ENCODE data around the gene P2RX3.

Gene P2RX3

GRCh38 chr11:57394203-57394965 lies 56.2 kb downstream of the P2RX3 start:
- Histone ChIP-seq H3K27me3 (ENCODE audit: insufficient read depth, low read length) (no peaks in the 10 kb centered on the region), H3K4me1 (ENCODE audit: insufficient read depth, low read length, severe bottlenecking) (no peaks in the 10 kb centered on the region)

GRCh38 chr11:57395905-57396623 lies 57.9 kb downstream of the P2RX3 start:
- no peak overlapping the region for H3K27ac ChIP-seq (ENCODE audit: low read depth, low read length, poor library complexity, severe bottlenecking)
- no peak overlapping the region for H3K9ac ChIP-seq (ENCODE audit: low read length)
- H3K27me3 ChIP-seq (ENCODE audit: insufficient read depth, low read length): no peaks in the 10 kb centered on the region
- no peaks in the 10 kb centered on the region for H3K4me1 ChIP-seq (ENCODE audit: insufficient read depth, low read length, severe bottlenecking)
- H3K9me2 ChIP-seq (ENCODE audit: low read depth, low read length): no peaks in the 10 kb centered on the region
- no peaks in the 10 kb centered on the region for H4K20me1 ChIP-seq (ENCODE audit: insufficient read depth, low read length)
- H3K36me3 ChIP-seq (ENCODE audit: insufficient read depth, low read length): no peaks in the 10 kb centered on the region
- no peaks in the 10 kb centered on the region for H3K9me3 ChIP-seq (ENCODE audit: low read length)
- H3F3A ChIP-seq (ENCODE audit: insufficient read depth, low read length): no peaks in the 10 kb centered on the region
- H3K79me2 ChIP-seq (ENCODE audit: insufficient read depth, low read length): no peaks in the 10 kb centered on the region
- no peak overlapping the region for H3K4me3 ChIP-seq (ENCODE audit: low read depth, low read length, poor library complexity, severe bottlenecking)
- no peak overlapping the region for H3K4me2 ChIP-seq (ENCODE audit: low read length)
- TF ChIP-seq EZH2 (IDR thresholded peaks at IDR 0.05; ENCODE audit: borderline replicate concordance, low read length) (no peak), CTCF (IDR thresholded peaks at IDR 0.05; ENCODE audit: low read length) (no peak)
- no peak overlapping the region for H2AFZ ChIP-seq (ENCODE audit: low read length)

More at GRCh38 chr11:57394203-57394965, 56.2 kb downstream of the P2RX3 start:
- Histone ChIP-seq H3K9me2 (ENCODE audit: low read depth, low read length) (no peaks in the 10 kb centered on the region), H3K4me2 (ENCODE audit: low read length) (no peak overlapping the region), H3K36me3 (ENCODE audit: insufficient read depth, low read length) (no peaks in the 10 kb centered on the region), H2AFZ (ENCODE audit: low read length) (no peak overlapping the region), H3K79me2 (ENCODE audit: insufficient read depth, low read length) (no peaks in the 10 kb centered on the region), H3K9me3 (ENCODE audit: low read length) (no peaks in the 10 kb centered on the region), H3K4me3 (ENCODE audit: low read depth, low read length, poor library complexity, severe bottlenecking) (no peak overlapping the region), H4K20me1 (ENCODE audit: insufficient read depth, low read length) (no peaks in the 10 kb centered on the region), H3K27ac (ENCODE audit: low read depth, low read length, poor library complexity, severe bottlenecking) (no peak overlapping the region), H3F3A (ENCODE audit: insufficient read depth, low read length) (no peaks in the 10 kb centered on the region), H3K9ac (ENCODE audit: low read length) (no peak overlapping the region)
- TF ChIP-seq CTCF (IDR thresholded peaks at IDR 0.05; ENCODE audit: low read length) (no peak), EZH2 (IDR thresholded peaks at IDR 0.05; ENCODE audit: borderline replicate concordance, low read length) (no peak)

GRCh38 chr11:57396744-57397143 lies 58.6 kb downstream of the P2RX3 start:
- Histone ChIP-seq H3K27ac (ENCODE audit: low read depth, low read length, poor library complexity, severe bottlenecking) (no peak overlapping the region), H3K9me3 (ENCODE audit: low read length) (no peaks in the 10 kb centered on the region), H3K4me1 (ENCODE audit: insufficient read depth, low read length, severe bottlenecking) (no peaks in the 10 kb centered on the region), H3K36me3 (ENCODE audit: insufficient read depth, low read length) (no peaks in the 10 kb centered on the region), H3K4me2 (ENCODE audit: low read length) (no peak overlapping the region), H3K4me3 (ENCODE audit: low read depth, low read length, poor library complexity, severe bottlenecking) (no peak overlapping the region), H3K9me2 (ENCODE audit: low read depth, low read length) (no peaks in the 10 kb centered on the region), H3K9ac (ENCODE audit: low read length) (no peak overlapping the region), H3K79me2 (ENCODE audit: insufficient read depth, low read length) (no peaks in the 10 kb centered on the region), H4K20me1 (ENCODE audit: insufficient read depth, low read length) (no peaks in the 10 kb centered on the region), H3F3A (ENCODE audit: insufficient read depth, low read length) (no peaks in the 10 kb centered on the region), H2AFZ (ENCODE audit: low read length) (no peak overlapping the region), H3K27me3 (ENCODE audit: insufficient read depth, low read length) (no peaks in the 10 kb centered on the region)
- TF ChIP-seq CTCF (IDR thresholded peaks at IDR 0.05; ENCODE audit: low read length): no peak
- TF ChIP-seq EZH2 (IDR thresholded peaks at IDR 0.05; ENCODE audit: borderline replicate concordance, low read length): no peak
